Measurements from ENCODE around the gene GALNT17.

The GALNT17 gene

DNA sequence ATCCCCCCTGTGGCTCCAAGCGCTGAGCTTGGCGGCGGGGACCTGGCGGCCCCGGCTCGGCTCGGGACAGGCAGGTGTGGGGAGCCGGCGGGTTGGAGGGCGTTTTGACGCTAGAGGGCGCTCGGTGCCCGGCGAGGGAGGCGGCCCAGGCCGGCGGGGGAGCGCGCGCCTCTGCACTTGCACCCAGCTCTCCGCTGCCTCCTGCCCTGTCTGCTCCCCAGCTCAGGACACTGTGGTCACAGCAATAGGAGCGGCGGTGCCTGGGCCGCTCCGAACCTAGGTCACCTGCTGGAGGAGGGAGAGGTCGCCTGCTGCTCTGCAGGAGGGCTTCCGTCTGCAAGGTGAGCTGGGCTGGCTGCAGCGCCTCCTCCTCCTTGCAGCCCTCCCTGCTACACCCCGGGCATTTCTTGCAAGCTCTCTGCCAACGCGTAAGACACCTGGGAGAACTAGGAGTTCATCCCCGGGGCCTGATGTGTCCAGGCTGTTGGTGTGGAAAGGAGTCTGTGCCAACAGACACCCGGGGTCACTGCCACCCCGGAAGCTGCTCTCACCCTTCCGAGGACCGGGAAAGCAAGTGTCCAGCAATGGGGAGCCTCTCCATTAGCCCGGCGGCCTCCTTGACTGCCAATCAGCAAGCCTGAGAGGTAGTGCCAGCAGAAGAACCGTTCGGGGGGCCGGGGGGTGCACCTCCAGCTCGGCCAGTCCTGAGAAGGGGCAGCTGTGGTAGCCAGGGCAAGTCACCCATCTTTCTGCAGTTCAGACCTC, 620.4 kb downstream of the GALNT17 start:
- peak; percentile 16 for DNase-seq (ENCODE audit: low spot score)

DNA sequence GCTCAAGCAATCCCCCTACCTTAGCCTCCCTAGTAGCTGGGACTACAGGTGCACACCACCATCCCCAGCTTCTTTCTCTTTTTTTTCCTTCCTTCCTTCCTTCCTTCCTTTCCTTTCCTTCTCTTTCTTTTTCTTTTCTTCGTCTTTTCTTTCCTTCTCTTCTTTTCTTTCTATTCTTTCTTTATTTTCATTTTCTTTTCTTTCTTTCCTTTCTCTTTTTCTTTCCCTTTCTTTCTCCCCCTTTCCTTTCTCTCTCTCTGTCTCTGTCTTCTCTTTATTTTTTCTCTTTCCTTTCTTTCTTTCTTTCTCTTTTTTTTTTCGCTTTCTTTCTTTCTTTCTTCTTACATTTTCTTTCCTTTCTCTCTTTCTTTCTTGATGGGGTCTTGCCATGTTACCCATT, 621.3 kb downstream of the GALNT17 start:
- no peak for DNase-seq (ENCODE audit: low spot score)

GRCh38 chr7:71753956-71754664, 622.2 kb downstream of the GALNT17 start:
- DNase-seq (ENCODE audit: low spot score): no peak

DNA sequence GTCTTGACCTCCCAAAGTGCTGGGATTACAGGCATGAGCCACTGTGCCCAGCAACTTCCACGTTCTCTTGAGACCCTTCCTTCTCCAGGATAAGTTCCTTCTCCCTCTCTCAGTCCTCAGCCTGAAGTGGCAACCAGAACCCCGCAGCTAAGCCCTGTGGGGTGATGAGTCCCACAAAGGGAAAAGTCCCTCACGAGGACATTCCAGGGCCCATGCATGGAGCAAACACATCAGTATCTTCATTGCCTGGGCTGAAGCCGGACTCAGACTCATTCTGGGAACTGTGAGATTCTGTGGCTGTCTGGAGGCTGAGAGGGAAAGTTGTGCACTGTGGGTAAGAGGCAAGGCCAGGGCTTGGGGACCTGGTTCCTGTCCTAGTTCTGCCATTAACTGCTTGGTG, 622.9 kb downstream of the GALNT17 start:
- DNase-seq (ENCODE audit: low spot score): no peak

DNA sequence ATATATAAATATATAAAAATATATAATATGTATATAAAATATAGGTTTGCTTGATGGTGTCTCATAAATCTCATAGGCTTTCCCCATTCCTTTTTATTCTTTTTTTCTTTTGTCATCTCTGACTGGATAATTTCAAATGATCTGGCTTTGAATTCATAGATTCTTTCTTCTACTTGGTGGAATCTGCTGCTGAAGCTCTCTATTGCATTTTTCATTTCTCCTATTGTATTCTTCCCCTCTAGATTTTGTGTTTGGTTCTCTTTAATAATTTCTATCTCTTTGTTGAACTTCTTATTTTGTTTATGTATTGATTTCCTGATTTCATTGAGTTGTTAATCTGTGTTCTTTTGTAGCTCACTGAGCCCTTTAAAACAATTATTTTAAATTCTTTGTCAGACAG, 629.4 kb downstream of the GALNT17 start:
- DNase-seq (ENCODE audit: low spot score): no peak
